ENCODE data around the gene WWOX. TPM values are rescaled to one million over a fixed set of nuclear protein-coding genes. Genes with fewer than 3 reads are reported as not detected.

Gene WWOX
- total RNA-seq, 1 experiment from 2014 or later = 15.6 TPM

DNA sequence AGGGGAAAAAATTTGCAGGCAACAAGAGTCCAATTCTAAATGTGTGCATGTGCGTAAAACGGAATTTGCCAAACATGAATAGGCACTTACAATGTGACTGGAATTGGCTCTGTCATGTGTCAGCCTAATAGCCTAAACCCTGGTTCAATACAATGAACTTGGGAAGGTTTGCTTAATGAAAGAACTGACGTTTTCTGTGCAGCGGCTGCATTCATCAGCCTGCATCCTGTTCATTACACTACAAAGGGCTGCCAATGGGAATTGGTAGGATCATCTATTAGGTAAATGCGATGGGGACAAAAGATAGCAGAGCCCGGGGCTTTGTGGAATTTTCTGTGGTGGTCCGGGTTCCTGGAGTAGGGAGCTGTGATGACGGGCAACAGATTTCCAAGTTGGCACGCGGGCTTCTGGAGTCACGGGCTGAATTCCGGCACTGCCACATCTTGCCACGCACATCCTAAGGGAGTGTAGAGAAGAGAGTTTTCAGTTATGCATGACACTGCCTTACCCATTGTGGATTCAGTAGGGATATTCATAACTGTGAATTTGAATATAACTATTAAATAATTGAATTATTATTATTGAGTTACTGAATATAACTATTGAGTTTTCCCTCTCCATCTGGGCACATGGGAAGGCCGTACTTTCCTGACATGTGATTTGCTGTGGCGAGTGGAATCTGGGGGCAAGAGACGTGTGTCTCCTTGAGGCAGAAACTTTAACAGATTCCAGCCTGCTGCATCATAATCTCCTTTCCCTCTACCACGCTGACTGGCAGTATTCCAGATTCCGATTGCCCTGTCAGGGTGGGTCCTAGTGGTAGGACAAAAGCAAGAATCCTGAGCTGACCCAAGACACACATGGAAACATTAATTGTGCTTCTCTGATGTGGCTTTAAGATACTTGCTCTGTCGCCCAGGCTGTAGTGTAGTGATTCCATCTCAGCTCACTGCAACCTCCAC, 565.6 kb downstream of the WWOX start:
- Histone ChIP-seq H2BK5ac (ENCODE audit: insufficient read length, low read length) (no peak overlapping the region), H3K14ac (ENCODE audit: insufficient read depth, low read length) (no peak overlapping the region), H3K79me2 (ENCODE audit: insufficient read depth, low read length) (no peaks in the 10 kb centered on the region), H3K4ac (ENCODE audit: low read depth, low read length) (no peak overlapping the region), H2BK15ac (ENCODE audit: low read depth, low read length) (no peak overlapping the region), H3K4me1 (ENCODE audit: insufficient read depth, low read length) (no peaks in the 10 kb centered on the region), H2AK5ac (ENCODE audit: insufficient read length, low read length) (no peak overlapping the region), H2BK12ac (ENCODE audit: insufficient read length, low read depth, low read length) (no peak overlapping the region), H3K27me3 (ENCODE audit: insufficient read depth, low read length) (no peaks in the 10 kb centered on the region), H4K5ac (ENCODE audit: insufficient read length, low read depth, low read length) (no peak overlapping the region), H3K27ac (ENCODE audit: insufficient read length, low read depth, low read length) (no peak overlapping the region), H3T11ph (ENCODE audit: low read length) (no peak overlapping the region), H2BK120ac (ENCODE audit: low read depth, low read length, poor library complexity, severe bottlenecking) (no peak overlapping the region), H4K91ac (ENCODE audit: insufficient read length, low read depth, low read length) (no peak overlapping the region), H3K9me3 (ENCODE audit: control insufficient read depth, low read depth, low read length) (no peaks in the 10 kb centered on the region), H4K20me1 (ENCODE audit: control insufficient read depth, insufficient read depth, insufficient read length) (no peaks in the 10 kb centered on the region), H3K79me1 (ENCODE audit: insufficient read depth, low read depth, low read length, poor library complexity, severe bottlenecking) (no peaks in the 10 kb centered on the region), H3K4me2 (ENCODE audit: insufficient read depth, insufficient read length, low read length) (no peak overlapping the region), H3K23me2 (ENCODE audit: insufficient read length, low read depth, low read length, poor library complexity, severe bottlenecking) (no peaks in the 10 kb centered on the region), H2BK20ac (ENCODE audit: low read depth, low read length, poor library complexity, severe bottlenecking) (no peak overlapping the region), H4K8ac (replicated peaks; ENCODE audit: insufficient read length, low read depth, low read length) (no peak overlapping the region), H3K9ac (ENCODE audit: extremely low read depth, insufficient read length, low read length) (no peak overlapping the region), H3K23ac (ENCODE audit: insufficient read length, low read depth, low read length) (no peak overlapping the region), H2AFZ (ENCODE audit: low read length) (no peak overlapping the region), H3K56ac (ENCODE audit: insufficient read length, low read depth, low read length) (no peak overlapping the region), H3K18ac (ENCODE audit: insufficient read length, low read depth, low read length) (no peak overlapping the region)
- Mint-ChIP-seq H3K27ac (no peak overlapping the region), H3K4me1 (peaks cover 20 to 22% of the 10 kb centered on the region in 2 experiments), H3K27me3 (ENCODE audit: low read depth) (no peaks in the 10 kb centered on the region), H3K9me3 (no peaks in the 10 kb centered on the region; a peak in 1 of 5 replicates), H3K4me3 (no peak overlapping the region), H3K36me3 (ENCODE audit: insufficient read depth in 1 of 3, low read depth in 3 of 3) (no peaks in the 10 kb centered on the region)
- no CpG with 5 or more reads among the region's 19 CpGs for WGBS (ENCODE audit: extremely low coverage, insufficient read length, low lambda C conversion rate)
- no peak for DNase-seq
- TF ChIP-seq, protein P1, sequence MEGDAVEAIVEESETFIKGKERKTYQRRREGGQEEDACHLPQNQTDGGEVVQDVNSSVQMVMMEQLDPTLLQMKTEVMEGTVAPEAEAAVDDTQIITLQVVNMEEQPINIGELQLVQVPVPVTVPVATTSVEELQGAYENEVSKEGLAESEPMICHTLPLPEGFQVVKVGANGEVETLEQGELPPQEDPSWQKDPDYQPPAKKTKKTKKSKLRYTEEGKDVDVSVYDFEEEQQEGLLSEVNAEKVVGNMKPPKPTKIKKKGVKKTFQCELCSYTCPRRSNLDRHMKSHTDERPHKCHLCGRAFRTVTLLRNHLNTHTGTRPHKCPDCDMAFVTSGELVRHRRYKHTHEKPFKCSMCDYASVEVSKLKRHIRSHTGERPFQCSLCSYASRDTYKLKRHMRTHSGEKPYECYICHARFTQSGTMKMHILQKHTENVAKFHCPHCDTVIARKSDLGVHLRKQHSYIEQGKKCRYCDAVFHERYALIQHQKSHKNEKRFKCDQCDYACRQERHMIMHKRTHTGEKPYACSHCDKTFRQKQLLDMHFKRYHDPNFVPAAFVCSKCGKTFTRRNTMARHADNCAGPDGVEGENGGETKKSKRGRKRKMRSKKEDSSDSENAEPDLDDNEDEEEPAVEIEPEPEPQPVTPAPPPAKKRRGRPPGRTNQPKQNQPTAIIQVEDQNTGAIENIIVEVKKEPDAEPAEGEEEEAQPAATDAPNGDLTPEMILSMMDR (conservative IDR thresholded peaks at IDR 0.05) = no peak
